OCI-LY1 (cell line): ENCODE results near the gene ALDH1A2.

Experiments used
- H2AFZ ChIP-seq: fragments of 200-600 bp; sonication (generic), shearing (Covaris generic); 2 replicates; pipeline ENCODE4 v1.6.0; 2014; ENCODE audit warnings: antibody characterized with exemption, mild to moderate bottlenecking, low read length
- H3F3A ChIP-seq: fragments of 200-600 bp; sonication (generic), shearing (Covaris generic); 2 replicates; pipeline ENCODE4 v1.6.0; 2014; ENCODE audit warnings: mild to moderate bottlenecking, antibody characterized with exemption, low read length, moderate library complexity; ENCODE audit not compliant: insufficient read depth
- H3K27ac ChIP-seq: fragments of 200-600 bp; sonication (generic); 2 replicates; pipeline ENCODE4 v1.5.1; 2014; ENCODE audit warnings: low read length, mixed run types, mild to moderate bottlenecking, low read depth; ENCODE audit not compliant: poor library complexity, severe bottlenecking
- H3K27me3 ChIP-seq: fragments of 200-600 bp; sonication (generic); 2 replicates; pipeline ENCODE4 v1.6.0; 2014; ENCODE audit warnings: antibody characterized with exemption, mild to moderate bottlenecking, low read length, moderate library complexity; ENCODE audit not compliant: insufficient read depth
- H3K36me3 ChIP-seq: fragments of 200-600 bp; sonication (generic); 2 replicates; pipeline ENCODE4 v1.6.1; 2014; ENCODE audit warnings: mild to moderate bottlenecking, antibody characterized with exemption, low read length, moderate library complexity, mixed read lengths; ENCODE audit not compliant: insufficient read depth
- H3K4me1 ChIP-seq: fragments of 200-600 bp; sonication (generic); 2 replicates; pipeline ENCODE4 v1.5.1; 2014; ENCODE audit warnings: mild to moderate bottlenecking, low read length, moderate library complexity; ENCODE audit not compliant: insufficient read depth, severe bottlenecking
- H3K4me2 ChIP-seq: fragments of 200-600 bp; sonication (generic), shearing (Covaris generic); 2 replicates; pipeline ENCODE4 v1.6.1; 2014; ENCODE audit warnings: low read length
- H3K4me3 ChIP-seq: fragments of 200-600 bp; sonication (generic); 2 replicates; pipeline ENCODE4 v1.5.1; 2014; ENCODE audit warnings: low read length, low read depth, mild to moderate bottlenecking, mixed read lengths; ENCODE audit not compliant: poor library complexity, severe bottlenecking
- H3K79me2 ChIP-seq: fragments of 200-600 bp; shearing (Covaris generic); 2 replicates; pipeline ENCODE4 v1.6.1; 2016; ENCODE audit warnings: mixed run types, low read length, mixed read lengths; ENCODE audit not compliant: insufficient read depth
- H3K9ac ChIP-seq: fragments of 200-600 bp; sonication (generic), shearing (Covaris generic); 2 replicates; pipeline ENCODE4 v1.6.1; 2014; ENCODE audit warnings: mild to moderate bottlenecking, low read length, mixed read lengths
- H3K9me2 ChIP-seq: fragments of 200-600 bp; sonication (generic), shearing (Covaris generic); 2 replicates; pipeline ENCODE4 v1.6.1; 2014; ENCODE audit warnings: low read depth, mild to moderate bottlenecking, low read length, mixed read lengths
- H3K9me3 ChIP-seq: fragments of 200-600 bp; shearing (Covaris generic); 2 replicates; pipeline ENCODE4 v1.6.1; 2014; ENCODE audit warnings: low read length, mixed read lengths
- H4K20me1 ChIP-seq: fragments of 200-600 bp; sonication (generic), shearing (Covaris generic); 2 replicates; pipeline ENCODE4 v1.6.0; 2016; ENCODE audit warnings: mild to moderate bottlenecking, low read length; ENCODE audit not compliant: insufficient read depth
- EZH2 ChIP-seq: fragments of 200-600 bp; sonication (generic), shearing (Covaris generic); IDR thresholded peaks from 2 replicates; pipeline ENCODE4 v1.8.0; 2017; ENCODE audit warnings: borderline replicate concordance, mixed run types, mild to moderate bottlenecking, antibody characterized with exemption, low read length, moderate library complexity, mixed read lengths
- TF ChIP-seq, protein P1 (sequence below): fragments of 200-600 bp; sonication (generic), shearing (Covaris generic); IDR thresholded peaks from 2 replicates; pipeline ENCODE4 v1.5.1; 2017; ENCODE audit warnings: mild to moderate bottlenecking, antibody characterized with exemption, low read length, moderate library complexity, mixed read lengths

Gene ALDH1A2

DNA sequence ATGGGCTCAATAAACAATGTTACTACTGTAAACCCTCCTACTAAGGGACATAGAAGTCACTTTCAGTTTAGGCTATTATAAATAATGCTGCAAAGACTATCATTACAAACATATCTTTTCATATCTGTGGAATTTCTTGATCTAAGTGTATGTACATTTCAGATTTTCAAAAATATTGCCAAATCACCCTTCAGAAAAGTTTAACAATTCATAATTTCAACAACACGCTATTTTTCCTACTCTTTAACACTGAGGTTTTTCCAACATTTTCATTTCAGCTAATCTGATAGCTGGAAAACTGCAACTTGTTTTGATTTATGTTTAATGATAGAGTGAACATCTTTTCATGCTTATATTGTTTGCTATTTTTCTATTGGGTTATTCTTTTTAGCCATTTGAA is 69.0 kb downstream of the ALDH1A2 start:
- Histone ChIP-seq H3K9me2 (no peaks in the 10 kb centered on the region), H3K36me3 (no peaks in the 10 kb centered on the region), H2AFZ (no peak overlapping the region), H3K79me2 (no peaks in the 10 kb centered on the region), H3K27ac (no peak overlapping the region), H3K4me3 (no peak overlapping the region), H3K27me3 (no peaks in the 10 kb centered on the region), H4K20me1 (no peaks in the 10 kb centered on the region), H3K4me1 (no peaks in the 10 kb centered on the region), H3F3A (no peaks in the 10 kb centered on the region), H3K9me3 (no peaks in the 10 kb centered on the region), H3K4me2 (no peak overlapping the region), H3K9ac (no peak overlapping the region)
- TF ChIP-seq EZH2, result no peak
- TF ChIP-seq, protein P1, sequence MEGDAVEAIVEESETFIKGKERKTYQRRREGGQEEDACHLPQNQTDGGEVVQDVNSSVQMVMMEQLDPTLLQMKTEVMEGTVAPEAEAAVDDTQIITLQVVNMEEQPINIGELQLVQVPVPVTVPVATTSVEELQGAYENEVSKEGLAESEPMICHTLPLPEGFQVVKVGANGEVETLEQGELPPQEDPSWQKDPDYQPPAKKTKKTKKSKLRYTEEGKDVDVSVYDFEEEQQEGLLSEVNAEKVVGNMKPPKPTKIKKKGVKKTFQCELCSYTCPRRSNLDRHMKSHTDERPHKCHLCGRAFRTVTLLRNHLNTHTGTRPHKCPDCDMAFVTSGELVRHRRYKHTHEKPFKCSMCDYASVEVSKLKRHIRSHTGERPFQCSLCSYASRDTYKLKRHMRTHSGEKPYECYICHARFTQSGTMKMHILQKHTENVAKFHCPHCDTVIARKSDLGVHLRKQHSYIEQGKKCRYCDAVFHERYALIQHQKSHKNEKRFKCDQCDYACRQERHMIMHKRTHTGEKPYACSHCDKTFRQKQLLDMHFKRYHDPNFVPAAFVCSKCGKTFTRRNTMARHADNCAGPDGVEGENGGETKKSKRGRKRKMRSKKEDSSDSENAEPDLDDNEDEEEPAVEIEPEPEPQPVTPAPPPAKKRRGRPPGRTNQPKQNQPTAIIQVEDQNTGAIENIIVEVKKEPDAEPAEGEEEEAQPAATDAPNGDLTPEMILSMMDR, result no peak

DNA sequence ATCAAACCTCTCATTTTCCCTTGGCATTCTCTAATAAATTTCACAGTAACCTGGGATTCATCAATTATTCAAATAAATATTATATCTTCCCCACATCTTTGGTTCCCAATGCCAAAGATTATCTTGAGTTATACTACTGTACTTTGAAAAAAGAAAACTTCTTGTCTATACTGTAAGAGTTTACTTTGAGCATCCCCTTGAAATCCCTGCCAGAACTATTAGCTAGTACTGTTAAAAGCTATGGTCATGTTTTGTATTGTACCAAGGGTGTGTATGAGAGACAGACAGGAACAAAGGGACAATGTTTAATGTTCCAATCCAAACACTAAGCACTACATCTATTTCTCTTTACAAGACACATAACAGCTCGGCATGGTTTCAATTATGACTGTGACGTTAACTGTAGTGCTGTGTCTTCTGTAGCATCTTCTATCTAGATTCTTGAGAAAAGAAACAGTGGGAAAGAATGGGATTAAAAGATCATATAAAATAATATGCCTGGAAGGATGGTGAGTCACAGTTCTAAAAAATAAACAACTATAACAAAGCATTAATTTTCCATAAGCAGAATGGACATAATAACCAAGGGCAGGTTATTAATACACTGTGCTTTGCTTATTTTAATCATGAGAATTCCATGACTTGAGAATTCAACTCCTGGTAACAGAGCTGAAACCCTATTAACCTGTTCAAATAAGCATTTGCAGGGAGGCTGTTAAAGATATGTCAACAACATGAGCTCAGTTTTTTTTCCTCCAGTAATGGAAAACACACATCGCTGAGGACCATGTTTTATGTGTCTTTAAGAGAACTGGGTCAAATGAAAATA is 71.1 kb downstream of the ALDH1A2 start:
- H4K20me1 ChIP-seq, result no peaks in the 10 kb centered on the region
- no peaks in the 10 kb centered on the region for H3K9me2 ChIP-seq
- no peaks in the 10 kb centered on the region for H3F3A ChIP-seq
- TF ChIP-seq, protein P1, result no peak
- TF ChIP-seq EZH2, result no peak
- H3K9ac ChIP-seq, result no peak overlapping the region
- no peaks in the 10 kb centered on the region for H3K4me1 ChIP-seq
- H3K9me3 ChIP-seq, result no peaks in the 10 kb centered on the region
- no peak overlapping the region for H3K4me2 ChIP-seq
- H2AFZ ChIP-seq, result no peak overlapping the region
- H3K36me3 ChIP-seq, result no peaks in the 10 kb centered on the region
- no peaks in the 10 kb centered on the region for H3K79me2 ChIP-seq
- no peaks in the 10 kb centered on the region for H3K27me3 ChIP-seq
- no peak overlapping the region for H3K4me3 ChIP-seq
- H3K27ac ChIP-seq, result no peak overlapping the region

DNA sequence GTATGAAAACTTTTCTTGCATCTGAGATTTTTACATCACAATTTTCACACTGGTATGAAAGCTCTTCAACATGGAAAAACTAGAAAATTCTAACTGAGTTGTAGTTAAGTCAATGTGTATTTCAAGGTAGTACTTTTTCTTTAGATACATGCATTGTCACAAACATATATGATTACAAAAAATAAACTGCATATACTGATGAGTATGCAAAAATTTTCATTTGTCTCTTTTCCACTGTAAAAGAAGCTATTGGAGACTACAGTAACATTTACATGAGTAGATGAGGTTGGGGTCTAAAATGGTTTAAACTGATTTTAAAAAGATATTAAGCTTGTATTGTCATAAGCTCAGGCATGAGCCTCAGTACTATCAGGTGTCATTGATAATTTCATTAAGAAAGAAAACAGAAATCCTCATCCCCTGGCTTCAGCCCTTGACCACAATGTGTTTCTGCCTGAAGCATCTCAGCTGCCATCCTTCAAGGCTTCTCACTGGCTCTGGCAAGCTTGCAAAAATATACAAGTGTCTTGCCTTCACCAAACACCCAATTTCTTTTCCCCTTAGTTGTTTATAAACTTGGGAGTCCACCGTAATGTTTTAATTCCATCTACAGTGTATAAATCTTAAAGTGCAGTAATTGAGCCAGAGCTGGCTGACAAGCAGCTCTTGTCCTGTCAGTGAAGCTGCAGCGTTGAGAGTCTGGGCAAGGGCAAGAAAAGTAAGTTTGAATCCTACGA is 71.9 kb downstream of the ALDH1A2 start:
- H3K36me3 ChIP-seq, result no peaks in the 10 kb centered on the region
- no peaks in the 10 kb centered on the region for H3K4me1 ChIP-seq
- no peak overlapping the region for H3K4me2 ChIP-seq
- no peaks in the 10 kb centered on the region for H3K9me3 ChIP-seq
- no peaks in the 10 kb centered on the region for H3K27me3 ChIP-seq
- H3F3A ChIP-seq, result no peaks in the 10 kb centered on the region
- H3K9ac ChIP-seq, result no peak overlapping the region
- H3K27ac ChIP-seq, result no peak overlapping the region
- no peaks in the 10 kb centered on the region for H4K20me1 ChIP-seq
- no peak overlapping the region for H3K4me3 ChIP-seq
- no peak overlapping the region for H2AFZ ChIP-seq
- TF ChIP-seq, protein P1, result no peak
- no peak for TF ChIP-seq EZH2
- H3K79me2 ChIP-seq, result no peaks in the 10 kb centered on the region
- no peaks in the 10 kb centered on the region for H3K9me2 ChIP-seq
